SK-N-SH treated with all-trans-retinoic acid at 6 μM for 48 hours (cell line): Measurements from ENCODE around the gene AKAP5.

ENCODE experiments used
- ZFP30 ChIP-seq: fragments of 450-650 bp; formaldehyde crosslinking; IDR thresholded peaks from 2 replicates; pipeline ENCODE4 v1.5.0; 2022; ENCODE audit warnings: mild to moderate bottlenecking, moderate library complexity
- ZNF8 ChIP-seq: fragments of 450-650 bp; formaldehyde crosslinking; IDR thresholded peaks from 2 replicates; pipeline ENCODE4 v1.5.0; 2020; ENCODE audit warnings: mild to moderate bottlenecking, moderate library complexity

DNA sequence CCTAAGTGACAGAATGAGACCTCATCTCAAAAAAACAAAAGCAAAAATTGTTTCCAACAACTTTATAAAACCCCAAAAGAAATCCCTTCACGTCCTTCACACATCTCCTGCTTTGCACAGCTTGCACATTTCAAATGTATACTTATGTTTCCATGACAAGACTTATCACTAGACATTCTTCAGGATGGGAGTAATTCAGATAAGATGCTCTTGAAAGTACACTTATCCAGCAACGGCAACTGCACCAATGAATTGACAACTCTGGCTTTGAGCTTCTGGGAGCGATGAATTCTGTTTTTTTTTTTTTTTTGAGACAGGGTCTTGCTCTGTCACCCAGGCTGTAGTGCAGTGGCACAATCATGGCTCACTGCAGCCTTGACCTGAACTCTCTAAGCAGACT lies 30.8 kb upstream of the AKAP5 start:
- TF ChIP-seq ZNF8: no peak
- TF ChIP-seq ZFP30 (CRISPR knock-in tag): no peak
